H1 (cell line): ENCODE results near the gene IGFBP1. TPM values are rescaled to one million over a fixed set of nuclear protein-coding genes. Genes with fewer than 3 reads are reported as not detected.
A peak's percentile ranks its signal among the peaks of the same experiment; 100 is the strongest.

Experiments used
- CTCF ChIA-PET: fragments of 300-600 bp; sonication (Branson Sonifier 250); formaldehyde crosslinking; loops from one replicate; lab custom pipeline; 2021; ENCODE audit not compliant: partially characterized antibody; lab: Charles Lee
- POLR2A ChIA-PET: fragments of 300-600 bp; sonication (Branson Sonifier 250); formaldehyde crosslinking; loops from one replicate; lab custom pipeline; 2021; ENCODE audit warnings: inconsistent platforms; ENCODE audit not compliant: partially characterized antibody; lab: Charles Lee
- DNase-seq, 2 experiments: peaks; one replicate each; pipeline versions ENCODE4 v3.0.0 to v3.0.0-alpha.2; 2010 to 2022; ENCODE audit warnings: low spot score in 2 of 2, low read depth in 1 of 2, mixed read lengths in 1 of 2
- FAIRE-seq: peaks from 2 replicates; lab custom pipeline; 2011; peaks lifted over from hg19 to GRCh38; lab: Jason Lieb, UNC
- H2AFZ ChIP-seq: 2 replicates; pipeline ENCODE4 v1.8.1; 2012; ENCODE audit warnings: low read length, inconsistent platforms
- H2AK5ac ChIP-seq: 2 replicates; pipeline ENCODE4 v1.6.1; 2013; ENCODE audit warnings: low read depth, low read length
- H2BK120ac ChIP-seq: replicated peaks from 2 replicates; pipeline ENCODE3; 2013; ENCODE audit warnings: low read depth, low read length, inconsistent platforms
- H2BK12ac ChIP-seq: 2 replicates; pipeline ENCODE4 v1.6.1; 2013; ENCODE audit warnings: low read depth, low read length
- H2BK15ac ChIP-seq: 2 replicates; pipeline ENCODE4 v1.6.1; 2013; ENCODE audit warnings: low read length
- H2BK20ac ChIP-seq: 2 replicates; pipeline ENCODE4 v1.6.1; 2013; ENCODE audit warnings: low read length
- H2BK5ac ChIP-seq: 2 replicates; pipeline ENCODE4 v1.6.1; 2013; ENCODE audit warnings: low read depth, low read length
- H3K14ac ChIP-seq: 2 replicates; pipeline ENCODE4 v1.6.1; 2013; ENCODE audit warnings: inconsistent platforms; ENCODE audit not compliant: insufficient read length
- H3K18ac ChIP-seq: 2 replicates; pipeline ENCODE4 v1.6.1; 2013; ENCODE audit warnings: low read length; ENCODE audit errors: extremely low read depth
- H3K23ac ChIP-seq: 2 replicates; pipeline ENCODE4 v1.6.1; 2013; ENCODE audit warnings: inconsistent platforms; ENCODE audit not compliant: insufficient read length
- H3K23me2 ChIP-seq: 2 replicates; pipeline ENCODE4 v1.6.1; 2013; ENCODE audit warnings: low read depth, low read length
- H3K27ac ChIP-seq: 2 replicates; pipeline ENCODE4 v1.6.1; 2011; ENCODE audit warnings: low read depth, low read length, inconsistent platforms
- H3K27me3 ChIP-seq, 4 experiments: replicated peaks in 1 of 4; 1 replicate in 1 of 4; 2 replicates in 3 of 4; pipeline versions ENCODE4 v1.6.1 to v1.8.1; 2011 to 2013; ENCODE audit warnings: low read length in 3 of 4, mild to moderate bottlenecking in 3 of 4, inconsistent platforms in 2 of 4, mixed read lengths in 2 of 4, moderate library complexity in 1 of 4; ENCODE audit not compliant: control insufficient read depth in 3 of 4, insufficient read depth in 3 of 4; ENCODE audit errors: extremely low read depth in 1 of 4
- H3K36me3 ChIP-seq, 4 experiments: 2 replicates each; pipeline versions ENCODE4 v1.6.1 to v1.8.1; 2011 to 2013; ENCODE audit warnings: mild to moderate bottlenecking in 4 of 4, low read length in 3 of 4, moderate library complexity in 2 of 4, control low read depth in 1 of 4, inconsistent platforms in 1 of 4; ENCODE audit not compliant: insufficient read depth in 4 of 4, control insufficient read depth in 2 of 4
- H3K4ac ChIP-seq: replicated peaks from 2 replicates; pipeline ENCODE3; 2013; ENCODE audit warnings: low read length, low read depth, mixed read lengths, inconsistent platforms; ENCODE audit not compliant: insufficient read length
- H3K4me1 ChIP-seq, 4 experiments: replicated peaks in 1 of 4; 1 replicate in 1 of 4; 2 replicates in 3 of 4; pipeline versions ENCODE4 v1.6.1 to v1.8.1; 2011 to 2013; ENCODE audit warnings: low read length in 3 of 4, inconsistent platforms in 2 of 4, mixed read lengths in 1 of 4; ENCODE audit not compliant: insufficient read depth in 4 of 4, control insufficient read depth in 3 of 4
- H3K4me2 ChIP-seq, 2 experiments: 2 replicates each; pipeline versions ENCODE4 v1.6.1 to v1.8.1; 2011 to 2013; ENCODE audit warnings: low read depth in 2 of 2, low read length in 2 of 2, control low read depth in 1 of 2, inconsistent platforms in 1 of 2, mild to moderate bottlenecking in 1 of 2; ENCODE audit not compliant: insufficient read depth in 1 of 2
- H3K4me3 ChIP-seq, 4 experiments: fragments of 200-600, 300-600 bp in 1 of 4; sonication (generic), shearing (Covaris generic), sonication (Bioruptor Twin) in 1 of 4; 2 replicates each; pipeline versions ENCODE4 v1.5.1 to v1.8.1; 2011 to 2016; ENCODE audit warnings: low read length in 4 of 4, low read depth in 3 of 4, control low read depth in 2 of 4, inconsistent platforms in 2 of 4, mild to moderate bottlenecking in 2 of 4, mixed read lengths in 1 of 4, moderate library complexity in 1 of 4; ENCODE audit not compliant: insufficient read depth in 2 of 4; ENCODE audit errors: extremely low read depth in 1 of 4
- H3K56ac ChIP-seq: replicated peaks from 2 replicates; pipeline ENCODE3; 2013; ENCODE audit warnings: low read depth, mild to moderate bottlenecking, mixed read lengths, low read length, inconsistent platforms; ENCODE audit not compliant: insufficient read length
- H3K79me1 ChIP-seq: 2 replicates; pipeline ENCODE4 v1.6.1; 2013; ENCODE audit warnings: low read depth, low read length, control low read depth
- H3K79me2 ChIP-seq, 2 experiments: 2 replicates each; pipeline versions ENCODE4 v1.6.1 to v1.8.1; 2012 to 2013; ENCODE audit warnings: low read length in 2 of 2, mild to moderate bottlenecking in 2 of 2, inconsistent platforms in 1 of 2; ENCODE audit not compliant: insufficient read depth in 2 of 2, control insufficient read depth in 1 of 2
- H3K9ac ChIP-seq, 4 experiments: replicated peaks in 1 of 4; 1 replicate in 1 of 4; 2 replicates in 3 of 4; pipeline versions ENCODE4 v1.6.1 to v1.8.1; 2011 to 2013; ENCODE audit warnings: low read depth in 3 of 4, low read length in 3 of 4, control low read depth in 2 of 4, mild to moderate bottlenecking in 2 of 4, moderate library complexity in 2 of 4, inconsistent platforms in 1 of 4; ENCODE audit errors: extremely low read depth in 1 of 4
- H3K9me3 ChIP-seq, 2 experiments: 2 replicates each; pipeline versions ENCODE4 v1.6.1 to v1.8.1; 2012 to 2013; ENCODE audit warnings: mild to moderate bottlenecking in 2 of 2, moderate library complexity in 2 of 2, control low read depth in 1 of 2, inconsistent platforms in 1 of 2, low read depth in 1 of 2, low read length in 1 of 2, mixed read lengths in 1 of 2; ENCODE audit not compliant: insufficient read depth in 2 of 2
- H4K20me1 ChIP-seq, 2 experiments: replicated peaks in 1 of 2; 2 replicates each; pipeline versions ENCODE3 to v1.8.1; 2011 to 2013; ENCODE audit warnings: inconsistent platforms in 2 of 2, low read length in 2 of 2, mild to moderate bottlenecking in 1 of 2; ENCODE audit not compliant: insufficient read depth in 2 of 2, control insufficient read depth in 1 of 2
- H4K5ac ChIP-seq: 2 replicates; pipeline ENCODE4 v1.6.1; 2013; ENCODE audit warnings: low read length, low read depth, mixed read lengths, inconsistent platforms; ENCODE audit not compliant: insufficient read length
- H4K8ac ChIP-seq: 2 replicates; pipeline ENCODE4 v1.8.0; 2013; ENCODE audit warnings: mild to moderate bottlenecking, moderate library complexity, low read length, inconsistent platforms; ENCODE audit not compliant: insufficient read depth; ENCODE audit errors: extremely low read depth
- H4K91ac ChIP-seq: replicated peaks from 2 replicates; pipeline ENCODE3; 2013; ENCODE audit warnings: low read length, mixed read lengths, inconsistent platforms; ENCODE audit not compliant: insufficient read length
- BACH1 ChIP-seq: IDR thresholded peaks from 2 replicates; pipeline ENCODE4 v1.6.1; 2012; ENCODE audit warnings: low read length, improper control_type of control experiment
- CTCF ChIP-seq, 3 experiments: IDR thresholded peaks; 1 replicate in 2 of 3; 2 replicates in 1 of 3; pipeline versions ENCODE4 v1.5.1 to v1.6.1; 2011; ENCODE audit warnings: low read length in 3 of 3, mild to moderate bottlenecking in 3 of 3, inconsistent platforms in 2 of 3, low read depth in 1 of 3, moderate library complexity in 1 of 3; ENCODE audit not compliant: insufficient read depth in 1 of 3; ENCODE audit errors: control extremely low read depth in 1 of 3
- E2F6 ChIP-seq: IDR thresholded peaks from 2 replicates; pipeline ENCODE4 v1.6.1; 2012; ENCODE audit warnings: inconsistent platforms
- RAD21 ChIP-seq, 2 experiments: IDR thresholded peaks in 1 of 2; conservative IDR thresholded peaks in 1 of 2; 2 replicates each; pipeline ENCODE4 v1.6.1; 2011; ENCODE audit warnings: low read depth in 2 of 2, low read length in 2 of 2, improper control_type of control experiment in 1 of 2, inconsistent platforms in 1 of 2, mild to moderate bottlenecking in 1 of 2, moderate library complexity in 1 of 2
- TAF7 ChIP-seq: optimal IDR thresholded peaks from 2 replicates; pipeline ENCODE3; 2011; ENCODE audit warnings: low read depth, mild to moderate bottlenecking, inconsistent platforms, low read length, moderate library complexity, borderline replicate concordance
- TCF12 ChIP-seq: IDR thresholded peaks from 2 replicates; pipeline ENCODE4 v1.6.1; 2011; ENCODE audit warnings: low read depth, mild to moderate bottlenecking, low read length
- TEAD4 ChIP-seq: IDR thresholded peaks from 2 replicates; pipeline ENCODE4 v1.6.1; 2012; ENCODE audit warnings: low read depth, low read length, inconsistent platforms, mixed read lengths
- WGBS, 2 experiments: shearing (Covaris generic) in 1 of 2; methylation state at CpG; one replicate each; pipeline versions ENCODE4 v1.1.6 to v1.1.7; 2013 to 2015; ENCODE audit warnings: low lambda C conversion rate in 2 of 2, mixed read lengths in 2 of 2, inconsistent platforms in 1 of 2, low coverage in 1 of 2, missing lambda C conversion rate in 1 of 2; ENCODE audit not compliant: insufficient replicate concordance in 2 of 2, insufficient coverage in 1 of 2, insufficient read length in 1 of 2; ENCODE audit errors: extremely low coverage in 1 of 2, missing lambda C conversion rate in 1 of 2; 5-methylcytosine and 5-hydroxymethylcytosine counted together
- polyA plus RNA-seq, 7 experiments: library from polyadenylated mRNA; depleted of rRNA in 3 of 7; stranded (reverse) in 5 of 7; unstranded in 2 of 7; fragments of >200 nt in 5 of 7; fragments of 200-250 nt in 2 of 7; gene quantifications; 1 replicate in 5 of 7; 2 replicates in 1 of 7; 4 replicates in 1 of 7; pipeline versions ENCODE4 v1.2.1 to v1.2.3, GENCODE V29; 2011 to 2013; ENCODE audit warnings: missing spikeins in 2 of 7, mixed read lengths in 2 of 7
- total RNA-seq: library from RNA; stranded (reverse); fragmentation: NEBNext Ultra II Directional; extraction: Animal tissue kit (Norgen Biotek cat#: 25700); gene quantifications from 2 replicates; pipeline ENCODE4 v1.2.1, GENCODE V29; 2021
- TF ChIP-seq, protein P1 (sequence below): IDR thresholded peaks from 2 replicates; pipeline ENCODE4 v1.6.1; 2011; ENCODE audit warnings: low read depth, mild to moderate bottlenecking, low read length; ENCODE audit not compliant: insufficient read depth

The IGFBP1 gene
- total and polyA plus RNA-seq, 2 of the 8 experiments (the other 6 are each of a cell fraction or from before 2014, with no cell fraction given), result not detected

- H3K27ac ChIP-seq, result no peak overlapping the region
- DNase-seq, result peak in 1 of 2 experiments; percentile 72
- H3K27me3 ChIP-seq, result no peaks in the 10 kb centered on the region
- H3K18ac ChIP-seq, result no peak overlapping the region; the same call in 1 of the 2 replicates
- no peak overlapping the region for H2BK15ac ChIP-seq
- H2BK12ac ChIP-seq, result no peak overlapping the region
- no peaks in the 10 kb centered on the region for H3K79me1 ChIP-seq
- H2BK5ac ChIP-seq, result no peak overlapping the region
- 83% methylated on average over 22 of the region's 22 CpGs; no CpG with 5 or more reads in 1 of the 2 experiments for WGBS, 2 experiments
- peaks cover 5% of the 10 kb centered on the region; the same call in 1 of the 2 replicates for H3K23me2 ChIP-seq
- H3K9me3 ChIP-seq, result no peaks in the 10 kb centered on the region
- H4K20me1 ChIP-seq, result peaks cover 0 to 2% of the 10 kb centered on the region in 2 experiments
- no peaks in the 10 kb centered on the region for H3K4me1 ChIP-seq
- H3K79me2 ChIP-seq, result no peaks in the 10 kb centered on the region
- 0 out of 2 replicates have a peak overlapping the region, but pooled peaks have one; percentile 34 for H2AFZ ChIP-seq
- H4K8ac ChIP-seq, result no peak overlapping the region
- ChIA-PET POLR2A (no interaction called here), CTCF (interaction anchor here (0.8 to 6.9 kb wide), 20 partner anchors 14 to 1149 kb away, joined by 3 to 80 read pairs (median 4); partner anchors contain the start of gene IGFBP3)
- no peak overlapping the region for H3K4ac ChIP-seq
- H2BK120ac ChIP-seq, result no peak overlapping the region
- H4K5ac ChIP-seq, result no peak overlapping the region
- no peak overlapping the region for H3K56ac ChIP-seq
- H3K4me3 ChIP-seq, result no peak overlapping the region
- no peak overlapping the region for H3K4me2 ChIP-seq
- no peak overlapping the region for H3K23ac ChIP-seq
- no peaks in the 10 kb centered on the region for H3K36me3 ChIP-seq
- H2BK20ac ChIP-seq, result no peak overlapping the region
- no peak overlapping the region; a peak in 1 of 7 replicates for H3K9ac ChIP-seq
- FAIRE-seq, result no peak
- H4K91ac ChIP-seq, result no peak overlapping the region
- 0 out of 2 replicates have a peak overlapping the region, but pooled peaks have one; percentile 24 for H2AK5ac ChIP-seq
- no peak overlapping the region for H3K14ac ChIP-seq
- peak; percentile 50 to 70 (median 67) for TF ChIP-seq CTCF (IDR thresholded peaks at IDR 0.05; ENCODE audit: control extremely low read depth in 1 of 3, insufficient read depth in 1 of 3, low read depth in 1 of 3, low read length in 3 of 3)
- TF ChIP-seq TCF12, result no peak
- TF ChIP-seq E2F6, result peak; percentile 61; the same call in 1 of the 2 replicates
- TF ChIP-seq, protein P1, sequence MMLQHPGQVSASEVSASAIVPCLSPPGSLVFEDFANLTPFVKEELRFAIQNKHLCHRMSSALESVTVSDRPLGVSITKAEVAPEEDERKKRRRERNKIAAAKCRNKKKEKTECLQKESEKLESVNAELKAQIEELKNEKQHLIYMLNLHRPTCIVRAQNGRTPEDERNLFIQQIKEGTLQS, result no peak
- no peak for TF ChIP-seq BACH1
- peak; percentile 55 to 66 for TF ChIP-seq RAD21 (IDR thresholded peaks at IDR 0.05 in 1 of 2, conservative IDR thresholded peaks at IDR 0.05 in 1 of 2; ENCODE audit: low read depth in 2 of 2, low read length in 2 of 2)
- no peak for TF ChIP-seq TAF7
- no peak for TF ChIP-seq TEAD4
Measured at GRCh38 chr7:45938626-45939302, 50.5 kb downstream of the IGFBP1 start.
